Stimulated activated CD4-positive, alpha-beta T cell treated with anti-CD3 and anti-CD28 coated beads, Interleukin-15, amount 100 ng/mL, for 24 hours (primary cell): Measurements from ENCODE around the gene DNLZ.

Source experiments
- DNase-seq: peaks from one replicate; pipeline ENCODE4 v3.0.0-alpha.2; 2020

DNLZ gene

DNA sequence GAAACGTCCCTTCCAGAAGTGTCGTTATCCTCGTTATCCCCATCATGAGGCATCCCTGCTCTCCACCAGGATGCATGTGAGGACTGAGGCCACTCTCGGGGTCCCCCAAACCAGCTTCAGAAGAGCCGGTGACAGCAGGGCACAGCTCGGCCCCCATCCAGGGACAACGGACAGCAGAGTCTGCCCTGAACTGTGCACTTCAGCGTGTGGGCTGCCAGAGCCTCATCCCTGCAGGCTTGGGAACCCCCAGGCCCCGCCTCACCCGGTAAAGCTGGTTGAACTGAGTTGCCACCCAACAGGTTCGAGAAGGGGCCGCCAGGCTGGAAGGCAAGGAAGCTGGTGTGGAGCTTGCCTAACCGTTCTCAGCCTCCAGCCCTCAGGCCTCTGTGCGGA, 10.6 kb upstream of the DNLZ start:
- no peak for DNase-seq

DNA sequence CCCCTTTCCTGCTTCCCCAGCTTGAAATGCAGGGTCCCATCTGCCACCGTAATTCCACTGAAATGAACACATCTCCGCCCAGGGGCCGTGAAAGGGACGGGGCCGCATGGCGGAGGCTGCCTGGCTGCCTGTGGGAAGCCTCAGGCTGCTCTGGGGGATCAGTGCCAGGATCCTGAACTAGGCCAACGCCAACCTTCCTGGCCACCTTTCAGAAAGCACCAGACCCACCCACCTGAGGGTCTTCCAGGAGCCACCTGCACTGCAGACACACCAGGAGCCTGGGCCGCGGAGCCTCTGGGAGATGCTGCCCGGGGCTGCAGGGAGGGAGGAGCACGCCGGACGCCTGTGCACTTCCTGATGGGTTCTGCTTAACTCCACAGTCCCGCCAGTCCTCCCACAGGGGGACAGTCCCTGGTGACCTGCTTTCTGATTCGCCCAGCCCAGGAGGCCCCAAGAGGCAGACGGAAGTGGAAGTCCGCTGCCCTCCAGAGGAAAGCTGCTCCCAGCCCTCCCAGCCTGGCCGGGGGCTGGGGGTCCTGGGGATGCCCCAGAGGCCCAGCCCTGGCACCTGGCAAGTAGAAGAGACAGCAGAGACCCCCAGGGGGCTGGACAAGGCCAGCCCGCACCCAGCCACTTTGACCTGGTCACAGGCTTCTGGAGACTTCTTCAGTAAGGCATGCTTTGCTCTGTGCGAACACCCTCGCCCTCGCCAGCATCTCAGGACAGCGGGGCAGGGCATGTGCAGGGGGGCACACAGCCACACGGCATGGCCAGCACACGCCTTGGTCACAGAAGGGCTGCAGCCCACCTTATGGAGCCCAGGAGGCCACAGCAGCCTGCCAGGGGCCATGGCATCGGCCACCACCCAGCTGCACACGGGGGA, 10.0 kb upstream of the DNLZ start, which contains the start of gene CARD9:
TSS of gene CARD9 (minus strand) at position 370 of the 883 bp plus-strand sequence. CDS start 1,591 bp downstream, outside the sequence.
- DNase-seq, result peak; percentile 54

DNA sequence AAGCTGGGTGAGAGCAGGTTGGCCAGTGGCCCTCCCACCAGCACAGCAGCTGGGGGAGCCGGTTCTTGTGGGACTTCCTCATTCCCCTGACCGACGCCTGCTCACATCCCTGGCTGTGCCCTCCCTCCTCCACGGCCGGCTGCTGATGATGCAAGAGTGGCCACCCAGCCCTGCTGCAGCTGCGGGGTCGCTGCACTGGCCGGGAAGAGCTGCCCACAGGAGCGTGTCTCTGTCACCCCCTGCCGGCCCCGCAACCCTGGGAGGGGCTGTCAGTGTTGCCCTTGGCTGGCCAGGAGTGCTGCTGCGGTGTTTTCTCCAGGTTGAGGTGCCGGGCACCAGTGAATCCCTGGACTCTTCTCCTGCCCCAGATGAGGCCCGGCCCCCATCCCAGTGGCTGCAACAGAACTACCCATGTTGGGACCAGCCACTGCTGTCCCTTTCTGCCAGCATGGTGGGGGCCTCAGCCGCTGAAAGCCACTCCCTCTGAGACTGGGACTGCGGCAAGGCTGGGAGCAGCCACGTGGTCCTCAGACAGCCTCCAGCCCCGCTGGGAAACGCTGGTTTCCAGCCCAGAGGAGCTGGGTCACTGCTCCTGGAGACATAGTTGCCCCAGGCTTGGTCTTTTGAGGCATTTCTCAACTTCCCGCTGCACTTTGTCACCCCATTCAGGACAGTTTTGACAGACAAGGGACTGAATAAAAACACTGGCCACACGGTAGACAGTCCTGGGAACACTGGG, 9.2 kb upstream of the DNLZ start:
- DNase-seq, result no peak

DNA sequence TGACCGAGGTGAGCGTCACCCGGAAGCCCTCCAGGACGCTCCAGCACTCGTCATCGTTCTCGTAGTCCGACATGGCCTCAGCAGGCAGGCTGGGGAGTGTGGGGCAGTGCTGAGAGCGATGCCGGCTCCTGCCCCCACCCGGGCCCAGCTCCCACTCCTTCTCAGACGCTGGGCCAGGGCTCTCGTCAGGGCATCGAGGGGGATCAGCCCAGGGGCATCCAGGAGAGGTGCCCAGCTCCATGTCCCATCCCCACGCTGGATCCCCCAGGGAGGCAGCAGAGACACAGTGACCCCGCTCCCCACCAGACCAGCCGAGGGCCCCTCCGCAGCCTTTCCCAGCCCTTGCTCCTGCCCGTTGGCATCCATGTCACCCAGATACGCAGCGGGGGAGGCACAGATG, 8.5 kb upstream of the DNLZ start:
- no peak for DNase-seq

DNA sequence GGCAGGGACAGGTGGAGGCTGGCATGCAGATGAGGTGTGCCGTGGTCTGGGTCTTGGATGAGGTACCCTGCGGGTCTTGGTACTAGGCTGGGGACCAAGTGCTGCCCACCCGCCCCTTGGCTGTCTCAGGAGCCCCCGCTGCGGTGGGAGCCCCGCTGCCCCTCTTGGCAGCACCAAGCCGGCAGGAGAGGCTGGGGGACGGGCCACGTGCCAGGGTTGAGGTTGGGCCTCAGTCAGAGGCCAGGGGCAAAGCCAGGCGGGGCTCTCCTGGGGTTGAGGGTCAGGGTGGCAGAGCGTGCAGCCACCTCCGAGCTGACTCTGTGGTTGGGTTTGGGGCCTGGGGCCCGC, 8.0 kb upstream of the DNLZ start:
- no peak for DNase-seq

DNA sequence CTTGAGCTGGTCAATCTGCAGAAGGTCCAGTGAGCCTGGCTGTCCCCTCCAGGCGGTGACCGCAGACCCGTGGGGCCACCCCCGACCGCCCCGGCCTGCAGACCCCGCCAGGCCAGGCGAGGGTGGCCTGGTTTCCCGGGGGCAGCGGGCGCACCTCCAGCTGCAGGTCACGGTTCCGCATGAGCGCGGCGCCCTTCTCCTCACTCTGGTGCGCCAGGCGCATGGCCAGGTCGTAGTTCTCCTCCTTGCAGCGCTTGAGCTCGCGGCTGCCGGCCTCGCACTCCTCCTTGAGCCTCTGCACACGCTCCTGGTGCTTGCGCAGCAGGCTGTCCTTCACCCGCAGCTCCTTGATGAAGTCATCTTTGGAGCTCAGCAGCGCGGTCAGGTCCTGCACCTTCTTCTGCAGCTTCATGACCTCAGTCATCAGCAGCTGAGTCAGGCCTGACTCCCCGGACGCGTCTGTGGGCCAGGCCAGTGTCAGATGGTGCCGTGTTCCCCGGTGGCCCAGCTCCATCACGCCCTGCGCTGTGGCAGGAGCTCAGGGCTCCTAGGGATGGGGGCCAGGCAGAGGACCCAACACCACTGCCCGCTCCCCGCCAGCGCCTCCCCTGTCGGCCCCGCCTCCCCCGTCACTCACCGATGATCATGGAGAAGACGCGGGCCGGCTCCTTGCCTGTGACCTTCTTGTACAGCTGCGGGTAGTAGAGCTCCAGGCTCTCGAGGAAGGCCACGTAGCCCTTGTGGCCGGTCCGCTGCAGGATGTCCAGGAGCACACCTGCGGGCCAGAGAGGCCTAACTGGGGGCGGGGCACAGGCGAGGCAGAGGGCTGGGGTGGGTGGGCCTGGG, 7.4 kb upstream of the DNLZ start:
- DNase-seq, result no peak

DNA sequence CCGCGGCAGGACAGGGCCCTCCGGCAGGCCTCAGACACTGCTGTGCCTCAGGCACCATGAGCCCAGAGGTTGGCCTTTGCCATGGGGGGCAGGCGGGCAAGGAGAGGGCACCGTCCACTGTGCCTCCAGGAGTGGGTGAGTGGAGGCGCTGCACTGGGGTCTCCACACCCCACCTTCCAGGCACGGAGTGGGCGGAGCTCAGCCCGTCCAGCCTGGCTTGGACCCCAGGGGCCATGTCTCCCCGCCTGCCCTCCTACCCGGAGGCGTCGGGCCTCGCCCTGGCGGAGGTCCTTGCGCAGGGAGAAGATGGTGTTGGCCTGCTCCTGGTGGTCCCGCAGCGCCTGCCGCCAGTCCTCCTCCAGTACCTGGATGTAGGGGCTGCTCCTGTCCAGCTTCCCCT, 6.5 kb upstream of the DNLZ start:
- DNase-seq, result no peak

DNA sequence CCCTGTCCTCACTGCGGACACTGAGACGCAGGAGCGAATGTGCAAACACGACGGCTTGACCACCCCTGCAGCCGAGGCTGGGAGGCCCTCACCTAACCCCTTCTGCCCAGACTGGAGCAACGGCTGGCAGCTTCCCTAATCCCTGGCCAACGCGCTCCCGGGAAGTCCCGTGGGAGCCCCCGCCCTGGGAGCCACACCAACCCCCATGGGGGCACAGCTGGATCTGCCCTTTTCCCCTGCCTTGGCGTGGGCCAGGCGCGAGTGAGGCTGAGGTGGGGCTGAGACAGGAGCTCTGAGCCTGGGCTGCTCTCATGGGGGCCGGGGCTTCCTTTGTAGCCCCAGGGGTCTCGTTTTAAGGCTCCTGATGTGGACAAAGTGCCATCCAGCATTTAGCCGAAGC, 4.6 kb upstream of the DNLZ start:
- no peak for DNase-seq

DNA sequence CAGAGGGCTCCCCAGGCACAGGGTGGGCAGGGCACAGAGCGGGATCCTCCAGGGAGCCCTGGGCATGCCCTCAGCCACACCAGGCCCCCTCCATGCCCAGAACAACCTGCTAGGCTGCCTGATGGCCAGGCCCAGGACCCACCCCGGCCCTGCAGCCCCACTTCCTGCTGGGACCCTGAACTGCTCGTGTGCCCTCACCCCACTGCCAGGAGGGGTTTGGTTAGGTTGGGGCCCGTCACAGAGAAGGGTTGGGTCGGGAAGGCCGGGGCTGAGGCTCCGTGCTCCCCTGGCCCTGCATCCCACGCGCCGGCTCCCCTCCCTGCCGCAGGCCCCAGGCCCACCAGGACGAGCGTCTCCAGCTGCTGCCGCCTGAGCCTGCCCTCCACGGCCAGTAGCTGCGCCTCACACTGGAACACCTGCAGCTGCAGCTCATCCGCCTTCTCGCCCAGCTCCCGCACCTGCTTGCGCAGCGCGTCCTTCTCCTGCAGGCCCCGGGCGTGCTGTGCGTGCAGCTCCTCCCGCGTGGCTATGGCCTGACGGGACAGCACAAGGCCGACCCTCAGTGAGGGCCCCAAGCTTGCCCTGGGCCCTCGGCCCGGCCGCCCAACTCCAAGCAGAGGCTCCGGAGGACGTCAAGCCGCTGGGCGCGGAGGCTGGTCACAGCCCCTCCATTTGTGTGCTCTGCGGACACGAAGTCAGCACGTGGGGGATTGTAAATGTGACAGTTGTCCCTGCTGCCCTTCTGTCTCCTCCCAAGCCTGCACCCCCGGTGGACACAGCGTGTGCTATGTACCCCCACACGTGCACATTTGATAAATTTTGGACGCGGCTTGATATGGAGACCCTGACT, 4.0 kb upstream of the DNLZ start:
- DNase-seq, result no peak

DNA sequence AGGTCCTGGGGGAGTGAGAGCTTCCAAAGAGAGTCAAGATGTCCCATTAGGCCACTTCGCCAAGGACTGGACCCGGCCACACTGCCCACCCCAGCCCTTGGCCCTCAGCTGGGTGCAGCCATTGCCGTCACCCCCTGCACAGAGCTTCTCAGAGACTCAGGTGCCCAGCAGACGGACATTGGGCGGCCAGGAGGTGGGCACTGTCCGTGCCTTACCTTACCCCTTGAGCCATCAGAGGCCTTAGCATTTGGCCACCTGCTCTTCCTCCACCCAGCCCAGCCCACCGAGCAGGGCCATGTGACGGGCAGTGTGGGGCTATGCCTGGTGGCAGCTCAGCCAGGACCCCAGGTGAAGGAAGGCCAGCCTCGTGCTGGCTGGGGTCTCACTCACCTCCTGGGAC, 3.3 kb upstream of the DNLZ start:
- DNase-seq, result no peak

DNA sequence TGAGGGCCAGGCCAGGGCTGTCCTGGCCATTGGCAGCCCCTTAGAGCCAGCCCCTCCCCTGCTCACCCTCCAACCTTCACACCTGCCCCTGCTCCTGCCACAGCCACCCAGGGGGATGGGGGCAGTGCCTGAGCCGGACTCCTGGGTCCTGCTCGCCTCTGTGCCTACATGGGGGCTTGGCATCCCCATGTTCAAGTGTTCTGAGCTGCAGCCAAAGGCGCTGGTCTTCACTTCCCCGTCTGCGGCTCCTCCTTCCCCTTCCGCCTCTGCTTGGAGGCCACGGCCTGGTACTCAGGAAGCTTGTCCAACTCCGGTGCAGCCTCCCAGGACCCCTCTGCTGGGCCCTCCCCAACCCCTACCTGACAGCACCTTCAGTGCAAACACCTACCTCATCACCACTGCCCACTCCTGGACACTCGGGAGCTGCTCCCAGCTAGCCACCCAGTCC, 2.3 kb upstream of the DNLZ start:
- DNase-seq, result no peak

DNA sequence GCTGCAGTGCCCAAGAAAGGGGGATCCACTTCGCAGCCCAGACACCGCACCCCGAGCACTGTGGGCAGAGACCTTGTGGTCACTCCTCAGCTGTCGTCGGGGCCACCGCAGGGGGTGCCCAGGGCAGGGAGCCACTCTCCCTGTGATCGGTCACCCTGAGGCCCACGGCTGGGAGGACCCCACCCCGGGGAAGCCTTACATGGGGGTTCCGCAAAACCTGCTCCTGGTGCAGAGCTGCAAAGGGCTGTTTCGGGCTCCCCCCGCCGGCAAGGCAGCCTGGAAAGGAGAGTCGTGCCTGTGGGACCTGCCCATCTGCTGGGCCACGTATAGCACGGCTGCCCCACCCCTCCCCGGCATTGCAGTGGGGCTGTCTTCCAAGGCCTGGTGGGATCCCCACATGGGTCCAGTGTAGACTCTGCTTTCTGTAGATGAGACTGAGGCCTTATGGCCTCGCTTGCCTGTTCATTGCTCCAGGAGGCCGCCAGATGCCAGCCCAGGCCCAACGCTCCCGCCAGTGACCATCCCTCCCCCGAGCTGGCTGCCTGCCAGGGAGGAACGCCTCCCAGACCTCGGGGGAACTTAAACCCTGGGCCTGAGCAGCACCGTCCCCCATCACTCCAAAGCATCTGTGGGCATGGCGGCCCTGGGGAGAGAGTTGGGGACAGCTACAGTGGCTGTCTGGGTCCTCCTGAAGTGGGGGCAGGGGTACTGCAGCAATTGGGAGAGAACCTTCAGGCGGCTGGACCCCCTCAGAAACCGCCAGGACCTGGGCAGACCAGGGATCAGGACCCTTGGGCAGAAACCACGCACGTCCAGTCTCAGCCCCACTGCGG, 1.6 kb upstream of the DNLZ start:
- DNase-seq, result no peak

DNA sequence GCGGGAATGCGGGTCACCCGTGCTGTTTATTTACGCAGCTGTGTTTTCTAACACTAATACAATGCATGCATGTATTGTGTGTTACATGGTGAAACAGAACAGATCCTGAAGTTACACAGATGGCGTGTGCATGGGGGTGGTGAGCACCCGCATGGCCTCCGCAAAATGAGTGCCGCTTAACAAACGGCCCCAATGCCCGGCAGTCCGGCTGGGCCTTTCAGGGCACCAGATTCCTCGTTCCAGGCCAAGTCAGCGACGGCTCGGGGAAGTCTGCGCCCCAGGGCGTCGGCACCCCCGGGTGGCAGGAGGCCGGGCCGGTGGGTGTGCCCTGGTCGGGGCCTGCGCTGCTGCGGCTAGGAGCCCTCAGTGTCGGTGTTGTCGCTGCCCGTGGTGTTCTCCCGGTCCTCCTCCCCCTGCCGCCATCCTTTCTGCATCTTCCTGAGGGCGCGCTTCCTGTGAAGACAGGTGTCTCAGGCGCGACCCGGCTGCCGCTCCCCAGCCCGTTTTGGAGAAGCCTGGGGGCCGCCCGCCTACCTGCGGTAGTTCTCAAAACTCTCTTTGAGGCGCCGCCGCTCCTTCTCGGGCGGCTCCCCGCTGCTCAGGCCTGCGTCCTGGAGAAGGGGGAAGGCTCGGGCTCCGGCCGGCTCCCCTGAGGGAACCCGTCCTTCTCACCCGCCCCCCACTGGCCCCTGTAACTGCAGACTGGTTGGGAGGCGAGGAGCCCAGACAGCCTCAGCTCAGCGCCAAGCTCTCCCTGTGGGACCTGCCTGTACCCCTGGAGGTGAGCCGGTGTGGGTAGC, 605 bp upstream of the DNLZ start:
- DNase-seq, result no peak

DNA sequence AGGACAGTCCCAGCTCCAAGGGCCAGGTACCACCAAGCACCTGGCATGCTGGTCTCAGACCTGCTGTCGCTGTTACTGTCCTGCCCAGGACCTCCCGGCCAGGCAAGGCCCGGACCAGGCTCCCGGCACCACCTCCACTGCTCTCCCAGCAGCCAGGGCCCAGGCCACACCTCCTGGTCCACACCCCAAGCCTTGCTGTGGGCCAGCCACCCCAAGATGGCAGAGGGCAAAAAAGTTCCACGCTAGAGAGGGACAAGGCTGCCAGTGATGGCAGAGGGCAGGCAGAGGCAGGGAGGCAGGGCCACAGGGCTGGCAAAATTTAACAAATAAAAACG, 1.1 kb downstream of the DNLZ start:
- no peak for DNase-seq

DNA sequence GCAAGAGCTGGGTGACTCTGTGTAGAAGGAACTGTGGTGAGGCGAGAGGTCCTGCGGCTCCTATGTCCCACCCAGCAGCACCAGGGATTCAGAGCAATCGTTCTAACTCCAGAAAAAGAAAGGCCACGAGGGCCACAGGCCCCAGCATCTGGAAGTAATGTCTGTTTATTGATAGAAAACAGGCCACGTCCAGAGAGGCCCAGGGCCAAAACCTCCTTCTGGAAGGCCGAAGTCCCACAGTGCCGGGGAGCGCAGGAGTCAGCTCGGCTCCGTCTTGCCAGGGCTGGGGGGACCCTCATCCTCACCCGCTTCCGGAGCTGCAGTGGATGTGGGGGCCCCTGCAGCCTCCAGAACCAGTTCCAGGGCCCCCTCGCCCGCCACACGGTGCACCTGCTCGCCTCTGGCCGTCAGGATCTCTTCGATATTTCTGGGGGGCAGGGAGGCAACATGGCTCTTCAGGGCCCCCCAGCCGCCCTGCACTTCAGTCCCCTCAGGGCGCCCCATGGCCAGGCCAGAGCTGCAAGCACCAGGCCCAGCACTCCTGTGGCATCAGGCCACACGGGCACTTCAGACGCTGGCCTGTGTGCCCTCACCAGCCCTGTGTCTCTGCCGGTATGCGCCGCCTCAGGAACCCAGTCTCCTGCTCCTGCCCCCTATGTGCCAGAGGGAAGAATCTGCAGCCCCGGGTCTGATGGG, 1.6 kb downstream of the DNLZ start:
- no peak for DNase-seq

DNA sequence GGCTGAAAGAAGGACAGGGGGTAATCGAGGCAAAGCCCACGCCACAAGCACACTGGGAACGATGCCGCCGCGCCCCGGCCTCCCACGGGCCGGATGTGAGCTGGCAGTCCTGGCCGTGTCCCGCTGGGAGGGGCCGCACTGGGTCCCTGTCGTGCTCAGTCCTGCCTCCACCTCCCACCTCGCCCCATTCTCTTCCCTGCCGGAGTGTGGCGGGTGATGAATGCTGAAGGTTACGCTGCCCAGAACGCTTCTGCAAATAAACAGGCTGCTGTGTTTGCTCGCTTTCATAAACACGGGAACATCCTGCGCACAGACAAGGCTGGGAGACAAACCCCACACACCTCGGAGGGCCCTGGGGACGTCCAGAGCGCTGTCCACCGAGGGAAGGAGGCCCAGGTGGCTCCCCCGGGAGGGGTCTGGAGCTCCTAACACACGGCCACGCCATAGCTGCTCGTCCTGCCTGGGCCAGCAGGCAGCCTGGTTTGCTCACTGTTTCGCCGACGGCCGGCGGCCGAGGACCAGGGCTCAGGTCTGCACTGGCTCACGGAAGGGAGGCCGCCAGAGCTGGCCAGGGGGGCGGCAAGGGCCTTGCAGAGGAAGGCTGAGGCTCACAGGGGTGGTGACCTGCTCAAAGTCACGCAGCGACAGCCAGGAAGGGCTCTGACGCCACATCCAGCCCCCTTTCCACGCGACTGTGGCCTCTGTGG, 2.3 kb downstream of the DNLZ start:
- DNase-seq, result no peak

DNA sequence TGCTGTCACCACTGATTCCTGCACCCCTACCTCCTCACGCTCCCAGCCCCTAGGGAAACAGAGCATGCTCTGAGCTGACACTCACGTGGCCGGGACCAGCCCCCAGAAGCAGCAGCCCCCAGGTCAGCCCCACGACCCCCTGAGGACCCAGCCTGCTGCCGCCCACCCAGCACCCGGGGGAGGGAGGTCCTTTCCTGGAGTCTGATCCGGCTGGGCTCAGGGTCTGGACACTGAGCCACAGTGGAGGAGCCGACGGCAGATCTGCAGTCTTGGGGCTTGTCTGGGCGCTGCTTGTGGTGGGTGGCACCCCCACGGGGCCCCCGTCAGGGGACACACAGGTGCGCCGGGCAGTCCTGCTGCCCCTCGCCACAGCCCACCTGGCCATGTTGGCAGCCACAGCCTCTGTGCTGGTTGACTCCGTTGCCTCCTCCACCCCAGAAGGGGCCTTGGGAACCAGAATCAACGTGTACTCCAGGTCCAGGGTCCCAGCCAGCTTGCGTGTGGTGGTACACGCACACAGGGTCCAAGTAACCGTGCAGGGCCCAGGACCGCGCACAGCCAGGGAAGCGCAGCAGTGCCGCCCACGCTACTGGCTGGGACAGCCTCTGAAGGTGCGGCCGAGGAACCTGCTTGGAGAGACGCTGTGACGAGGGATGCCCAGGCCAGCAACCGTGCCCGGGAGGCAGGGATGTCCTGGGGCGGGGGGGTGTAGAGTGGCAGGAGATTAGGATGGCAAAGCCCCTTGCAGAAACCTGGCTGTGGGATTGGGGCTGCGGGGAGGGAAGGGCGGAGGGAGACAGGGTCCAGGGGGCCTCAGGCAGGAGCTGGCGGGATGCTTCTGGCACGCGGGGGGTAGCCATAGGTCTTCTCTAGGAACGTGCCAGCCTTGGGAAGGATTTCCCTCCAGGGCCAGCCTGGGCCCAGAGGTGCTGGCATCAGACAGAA, 3.5 kb downstream of the DNLZ start:
- no peak for DNase-seq

DNA sequence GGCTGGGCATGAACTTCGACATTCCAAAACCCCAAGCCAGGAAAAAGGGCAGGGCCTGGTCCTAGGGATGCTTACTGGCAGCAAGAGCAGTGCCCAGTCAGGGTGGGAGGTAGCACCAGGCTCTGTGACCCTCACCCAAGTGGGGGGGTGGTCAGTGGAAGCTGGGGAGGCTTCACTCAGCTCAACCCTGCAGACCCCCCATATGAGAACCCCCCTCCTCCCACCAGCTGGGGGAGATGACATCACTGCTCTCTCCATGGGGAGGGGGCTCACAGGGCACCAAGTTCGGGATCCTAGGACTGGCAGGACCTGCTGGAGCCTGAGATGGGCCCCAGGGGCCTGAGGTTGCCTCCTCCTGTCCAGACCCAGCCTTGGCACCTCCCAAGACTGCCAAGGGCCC, 4.7 kb downstream of the DNLZ start:
- DNase-seq, result no peak
